Astrocyte (in vitro differentiated cells and primary cell): ENCODE measurements around the gene TRMT1.

Experiments
- EZH2 ChIP-seq: IDR thresholded peaks from 2 replicates; pipeline ENCODE4 v1.6.1; 2012; ENCODE audit warnings: mild to moderate bottlenecking, low read length, inconsistent platforms; ENCODE audit not compliant: insufficient read depth
- TF ChIP-seq, protein P1 (sequence below): IDR thresholded peaks from 2 replicates; pipeline ENCODE4 v1.5.1; 2011; ENCODE audit warnings: low read depth, mild to moderate bottlenecking, inconsistent platforms, low read length, moderate library complexity; ENCODE audit not compliant: insufficient read depth

GRCh38 chr19:13160557-13160956 lies 44.0 kb upstream of the TRMT1 start:
- TF ChIP-seq, protein P1, sequence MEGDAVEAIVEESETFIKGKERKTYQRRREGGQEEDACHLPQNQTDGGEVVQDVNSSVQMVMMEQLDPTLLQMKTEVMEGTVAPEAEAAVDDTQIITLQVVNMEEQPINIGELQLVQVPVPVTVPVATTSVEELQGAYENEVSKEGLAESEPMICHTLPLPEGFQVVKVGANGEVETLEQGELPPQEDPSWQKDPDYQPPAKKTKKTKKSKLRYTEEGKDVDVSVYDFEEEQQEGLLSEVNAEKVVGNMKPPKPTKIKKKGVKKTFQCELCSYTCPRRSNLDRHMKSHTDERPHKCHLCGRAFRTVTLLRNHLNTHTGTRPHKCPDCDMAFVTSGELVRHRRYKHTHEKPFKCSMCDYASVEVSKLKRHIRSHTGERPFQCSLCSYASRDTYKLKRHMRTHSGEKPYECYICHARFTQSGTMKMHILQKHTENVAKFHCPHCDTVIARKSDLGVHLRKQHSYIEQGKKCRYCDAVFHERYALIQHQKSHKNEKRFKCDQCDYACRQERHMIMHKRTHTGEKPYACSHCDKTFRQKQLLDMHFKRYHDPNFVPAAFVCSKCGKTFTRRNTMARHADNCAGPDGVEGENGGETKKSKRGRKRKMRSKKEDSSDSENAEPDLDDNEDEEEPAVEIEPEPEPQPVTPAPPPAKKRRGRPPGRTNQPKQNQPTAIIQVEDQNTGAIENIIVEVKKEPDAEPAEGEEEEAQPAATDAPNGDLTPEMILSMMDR = no peak
- no peak for TF ChIP-seq EZH2
